ENCODE results near the gene PRTG.
"Not testable (repeated sequence)": the region's sequence is repeated elsewhere in the genome, so short reads cannot be mapped to it uniquely, and the experiment has no call there.

PRTG gene

GRCh38 chr15:55741833-55742497 is 987 bp downstream of the PRTG start:
- DNase-seq: no peak

- no peak for DNase-seq
Measured at GRCh38 chr15:55740981-55741832, 1.7 kb downstream of the PRTG start.

- no peak for DNase-seq
Measured at GRCh38 chr15:55740359-55740878, 2.5 kb downstream of the PRTG start.

GRCh38 chr15:55739641-55740040 is 3.3 kb downstream of the PRTG start:
- DNase-seq: no peak

- no peak for DNase-seq
Measured at GRCh38 chr15:55738715-55739114, 4.2 kb downstream of the PRTG start.

- DNase-seq: no peak
Measured at GRCh38 chr15:55737373-55737772, 5.6 kb downstream of the PRTG start.

GRCh38 chr15:55736756-55737155 is 6.2 kb downstream of the PRTG start:
- DNase-seq: no peak

GRCh38 chr15:55734641-55735040 is 8.3 kb downstream of the PRTG start:
- no peak for DNase-seq

- not testable (repeated sequence) for DNase-seq
Measured at GRCh38 chr15:55733461-55733860, 9.5 kb downstream of the PRTG start.

- no peak for DNase-seq
Measured at GRCh38 chr15:55721554-55722185, 21.3 kb downstream of the PRTG start.

GRCh38 chr15:55715355-55716076 is 27.4 kb downstream of the PRTG start:
- DNase-seq: no peak

- no peak for DNase-seq
Measured at GRCh38 chr15:55714064-55714463, 28.9 kb downstream of the PRTG start.

- no peak for DNase-seq
Measured at GRCh38 chr15:55712363-55712762, 30.6 kb downstream of the PRTG start.

- no peak for DNase-seq
Measured at GRCh38 chr15:55710286-55710685, 32.7 kb downstream of the PRTG start.

- DNase-seq: no peak
Measured at GRCh38 chr15:55709458-55709857, 33.5 kb downstream of the PRTG start.

GRCh38 chr15:55708720-55709119 is 34.2 kb downstream of the PRTG start:
- DNase-seq: no peak

GRCh38 chr15:55707951-55708350 is 35.0 kb downstream of the PRTG start:
- no peak for DNase-seq

GRCh38 chr15:55707518-55707917 is 35.4 kb downstream of the PRTG start:
- DNase-seq: no peak

GRCh38 chr15:55703873-55704301 is 39.1 kb downstream of the PRTG start:
- DNase-seq: no peak

GRCh38 chr15:55700876-55701275 is 42.1 kb downstream of the PRTG start:
- DNase-seq: no peak

- DNase-seq: no peak
Measured at GRCh38 chr15:55698653-55699052, 44.3 kb downstream of the PRTG start.

- DNase-seq: no peak
Measured at GRCh38 chr15:55696221-55696620, 46.7 kb downstream of the PRTG start.

GRCh38 chr15:55695432-55695831 is 47.5 kb downstream of the PRTG start:
- DNase-seq: no peak
